IMR-90 (cell line): ENCODE measurements around the gene TMX1. TPM values are rescaled to one million over a fixed set of nuclear protein-coding genes. Genes with fewer than 3 reads are reported as not detected.

Experiments used
- ATAC-seq: fragments of 200-7000 bp; cut with Tn5 transposase; 2 replicates; pipeline ENCODE4 v1.9.1; 2020; ENCODE audit warnings: low read depth, mild to moderate bottlenecking, moderate library complexity
- BruUV-seq: library from RNA; stranded (reverse); fragments of 400-500 nt; replicated peaks from 2 replicates; lab custom pipeline; 2021; lab: Mats Ljungman, UMichigan
- CTCF ChIA-PET: fragments of 300-600 bp; formaldehyde crosslinking; extraction: SDS; loops from one replicate; lab custom pipeline; 2021; ENCODE audit warnings: antibody characterized with exemption; lab: Yijun Ruan, JAX
- POLR2A ChIA-PET: fragments of 300-600 bp; sonication (Branson Sonifier 250); formaldehyde crosslinking; loops from one replicate; lab custom pipeline; 2022; ENCODE audit warnings: antibody characterized with exemption; ENCODE audit not compliant: unreplicated experiment; lab: Charles Lee
- DNase-seq: peaks from one replicate; pipeline ENCODE4 v3.0.0; 2013
- H2AFZ ChIP-seq: replicated peaks from 2 replicates; pipeline ENCODE3; 2013; ENCODE audit warnings: low read length, mild to moderate bottlenecking; ENCODE audit not compliant: poor library complexity
- H2AK5ac ChIP-seq: 2 replicates; pipeline ENCODE4 v1.6.1; 2013; ENCODE audit warnings: low read depth, low read length, inconsistent platforms
- H2AK9ac ChIP-seq: replicated peaks from 2 replicates; pipeline ENCODE3; 2013; ENCODE audit warnings: mild to moderate bottlenecking, low read depth, low read length, moderate library complexity; ENCODE audit not compliant: poor library complexity
- H2BK120ac ChIP-seq: 2 replicates; pipeline ENCODE4 v1.6.1; 2013; ENCODE audit warnings: low read depth, low read length, inconsistent platforms
- H2BK15ac ChIP-seq: 3 replicates; pipeline ENCODE4 v1.6.1; 2013; ENCODE audit warnings: low read depth, low read length, inconsistent platforms
- H2BK20ac ChIP-seq: 2 replicates; pipeline ENCODE4 v1.6.1; 2013; ENCODE audit warnings: low read depth, mild to moderate bottlenecking, inconsistent platforms, low read length, moderate library complexity
- H2BK5ac ChIP-seq: 2 replicates; pipeline ENCODE4 v1.6.1; 2013; ENCODE audit warnings: mild to moderate bottlenecking, low read depth, low read length, inconsistent platforms; ENCODE audit not compliant: poor library complexity, severe bottlenecking
- H3K14ac ChIP-seq: replicated peaks from 2 replicates; pipeline ENCODE4 v1.6.1; 2013; ENCODE audit warnings: low read depth, low read length, inconsistent platforms
- H3K18ac ChIP-seq: 2 replicates; pipeline ENCODE4 v1.6.1; 2013; ENCODE audit warnings: low read depth, low read length, control low read depth
- H3K23ac ChIP-seq: 2 replicates; pipeline ENCODE4 v1.6.1; 2013; ENCODE audit warnings: low read depth, low read length, inconsistent platforms
- H3K27ac ChIP-seq: 2 replicates; pipeline ENCODE4 v1.5.1; 2013; ENCODE audit warnings: mild to moderate bottlenecking, control low read depth, low read length; ENCODE audit not compliant: insufficient read depth
- H3K27me3 ChIP-seq: 2 replicates; pipeline ENCODE4 v1.6.1; 2013; ENCODE audit warnings: low read length; ENCODE audit not compliant: control insufficient read depth, insufficient read depth
- H3K36me3 ChIP-seq: 2 replicates; pipeline ENCODE4 v1.6.1; 2013; ENCODE audit warnings: low read length, mixed read lengths; ENCODE audit not compliant: control insufficient read depth, insufficient read depth
- H3K4ac ChIP-seq: 2 replicates; pipeline ENCODE4 v1.6.1; 2013; ENCODE audit warnings: low read depth, low read length, inconsistent platforms
- H3K4me1 ChIP-seq: 2 replicates; pipeline ENCODE4 v1.6.1; 2013; ENCODE audit warnings: low read length, mixed read lengths; ENCODE audit not compliant: control insufficient read depth, insufficient read depth
- H3K4me2 ChIP-seq: 2 replicates; pipeline ENCODE4 v1.6.1; 2013; ENCODE audit warnings: low read depth, mild to moderate bottlenecking, control low read depth, low read length, moderate library complexity
- H3K4me3 ChIP-seq: 2 replicates; pipeline ENCODE4 v1.5.1; 2013; ENCODE audit warnings: low read depth, mild to moderate bottlenecking, control low read depth, low read length, moderate library complexity; ENCODE audit not compliant: insufficient read depth
- H3K56ac ChIP-seq: 2 replicates; pipeline ENCODE4 v1.6.1; 2013; ENCODE audit warnings: low read length, inconsistent platforms; ENCODE audit not compliant: insufficient read depth; ENCODE audit errors: extremely low read depth
- H3K79me1 ChIP-seq, 2 experiments: 2 replicates each; pipeline ENCODE4 v1.6.1; 2013; ENCODE audit warnings: low read length in 2 of 2, inconsistent platforms in 1 of 2, low read depth in 1 of 2
- H3K9ac ChIP-seq: 2 replicates; pipeline ENCODE4 v1.6.1; 2013; ENCODE audit warnings: low read depth, low read length, control low read depth
- H3K9me1 ChIP-seq: 2 replicates; pipeline ENCODE4 v1.6.1; 2013; ENCODE audit warnings: low read length, inconsistent platforms; ENCODE audit not compliant: insufficient read depth
- H3K9me3 ChIP-seq: 2 replicates; pipeline ENCODE4 v1.6.1; 2013; ENCODE audit warnings: low read length; ENCODE audit not compliant: control insufficient read depth, insufficient read depth
- H4K20me1 ChIP-seq: 2 replicates; pipeline ENCODE4 v1.6.1; 2013; ENCODE audit warnings: low read length, inconsistent platforms; ENCODE audit not compliant: insufficient read depth
- H4K5ac ChIP-seq: 2 replicates; pipeline ENCODE4 v1.6.1; 2013; ENCODE audit warnings: mild to moderate bottlenecking, low read depth, low read length, control low read depth
- H4K8ac ChIP-seq, 2 experiments: 2 replicates each; pipeline ENCODE4 v1.6.1; 2013; ENCODE audit warnings: low read depth in 2 of 2, low read length in 2 of 2, control low read depth in 1 of 2, inconsistent platforms in 1 of 2
- H4K91ac ChIP-seq: 2 replicates; pipeline ENCODE4 v1.6.1; 2013; ENCODE audit warnings: low read depth, low read length, inconsistent platforms; ENCODE audit not compliant: insufficient read depth
- BHLHE40 ChIP-seq: fragments of 150-350 bp; IDR thresholded peaks from 2 replicates; pipeline ENCODE4 v1.6.1; 2016; ENCODE audit warnings: mild to moderate bottlenecking, low read depth, low read length
- CEBPB ChIP-seq: IDR thresholded peaks from 2 replicates; pipeline ENCODE4 v1.6.1; 2012; ENCODE audit warnings: low read depth, low read length, improper control_type of control experiment
- CHD1 ChIP-seq: IDR thresholded peaks from 2 replicates; pipeline ENCODE4 v1.6.1; 2012; ENCODE audit warnings: low read depth, low read length, improper control_type of control experiment
- CTCF ChIP-seq: conservative IDR thresholded peaks from 2 replicates; pipeline ENCODE4 v1.5.1; 2012; ENCODE audit warnings: mild to moderate bottlenecking, low read depth, low read length, improper control_type of control experiment
- ELK1 ChIP-seq: fragments of 150-350 bp; IDR thresholded peaks from 2 replicates; pipeline ENCODE4 v1.6.1; 2016; ENCODE audit warnings: low read depth, mild to moderate bottlenecking, low read length, moderate library complexity, borderline replicate concordance
- FOS ChIP-seq: fragments of 150-350 bp; IDR thresholded peaks from 2 replicates; pipeline ENCODE4 v1.6.1; 2016; ENCODE audit warnings: low read depth, low read length
- MAFK ChIP-seq: IDR thresholded peaks from 2 replicates; pipeline ENCODE4 v1.6.1; 2012; ENCODE audit warnings: low read depth, low read length, improper control_type of control experiment
- MAZ ChIP-seq: IDR thresholded peaks from 2 replicates; pipeline ENCODE4 v1.6.1; 2012; ENCODE audit warnings: low read depth, mild to moderate bottlenecking, low read length, improper control_type of control experiment, moderate library complexity, borderline replicate concordance
- MXI1 ChIP-seq: IDR thresholded peaks from 2 replicates; pipeline ENCODE4 v1.6.1; 2012; ENCODE audit warnings: low read depth, mild to moderate bottlenecking, low read length, moderate library complexity, borderline replicate concordance
- NFE2L2 ChIP-seq: fragments of 150-350 bp; IDR thresholded peaks from 2 replicates; pipeline ENCODE4 v1.6.1; 2016; ENCODE audit warnings: low read depth, mild to moderate bottlenecking, low read length
- POLR2A ChIP-seq: IDR thresholded peaks from 2 replicates; pipeline ENCODE4 v1.6.1; 2012; ENCODE audit warnings: mild to moderate bottlenecking, low read depth, low read length
- RAD21 ChIP-seq: IDR thresholded peaks from 2 replicates; pipeline ENCODE4 v1.6.1; 2012; ENCODE audit warnings: low read length, improper control_type of control experiment
- RCOR1 ChIP-seq: IDR thresholded peaks from 2 replicates; pipeline ENCODE4 v1.6.1; 2012; ENCODE audit warnings: mild to moderate bottlenecking, low read length, improper control_type of control experiment; ENCODE audit not compliant: insufficient replicate concordance
- RFX5 ChIP-seq: IDR thresholded peaks from 2 replicates; pipeline ENCODE4 v1.8.0; 2012; ENCODE audit warnings: low read depth, mild to moderate bottlenecking, low read length, moderate library complexity
- SMC3 ChIP-seq: fragments of 150-350 bp; IDR thresholded peaks from 2 replicates; pipeline ENCODE4 v1.6.1; 2016; ENCODE audit warnings: low read depth, mild to moderate bottlenecking, antibody characterized with exemption, low read length, moderate library complexity
- USF2 ChIP-seq: fragments of 150-350 bp; IDR thresholded peaks from 2 replicates; pipeline ENCODE4 v1.6.1; 2017; ENCODE audit warnings: mild to moderate bottlenecking, antibody characterized with exemption, low read length, low read depth
- WGBS, 2 experiments: methylation state at CpG; one replicate each; pipeline versions ENCODE4 v1.1.5 to v1.1.7; 2013; ENCODE audit warnings: missing lambda C conversion rate in 2 of 2; ENCODE audit not compliant: insufficient read length in 1 of 2; ENCODE audit errors: extremely low coverage in 2 of 2; 5-methylcytosine and 5-hydroxymethylcytosine counted together
- dilution Hi-C: fragments of 300-500 bp; cut with HindIII; formaldehyde crosslinking; loops from one replicate; pipeline ENCODE4 v1.14.3; 2018; ENCODE audit warnings: low sequenced_read_pairs; ENCODE audit not compliant: unreplicated experiment
- in situ Hi-C: fragments of 300-500 bp; cut with MboI; formaldehyde crosslinking; loops from 3 replicates; pipeline ENCODE4 v1.14.3; 2019; ENCODE audit warnings: low sequenced_read_pairs, inconsistent platforms, mixed read lengths
- intact Hi-C: fragments of 100-400 bp; cut with micrococcal nuclease; formaldehyde crosslinking; loops from 2 replicates; pipeline ENCODE4 v1.10.0; 2022
- polyA plus RNA-seq, 3 experiments: library from polyadenylated mRNA; depleted of rRNA; stranded (reverse); fragments of >200 nt; gene quantifications; 2 replicates each; pipeline ENCODE4 v1.2.3, GENCODE V29; 2012; ENCODE audit warnings: low replicate concordance in 1 of 3
- total RNA-seq: library from RNA; depleted of rRNA; stranded (reverse); fragments of >200 nt; gene quantifications from 2 replicates; pipeline ENCODE4 v1.2.3, GENCODE V29; 2012

TMX1 gene
- total and polyA plus RNA-seq, 2 of the 4 experiments (the other 2 are of a cell fraction) = 15.3 to 24.7 TPM

- peak overlapping the region; percentile 76 for H2BK20ac ChIP-seq
- in situ Hi-C loops (loop anchor here (10.0 kb wide), 1 partner anchor 490 kb away; no protein-coding TSS in a partner anchor), intact Hi-C loops (loop anchor here (10.0 kb wide), 1 partner anchor 110 kb away; no protein-coding TSS in a partner anchor), dilution Hi-C loops (no loop called here)
- H2BK5ac ChIP-seq = peak overlapping the region; percentile 14
- ChIA-PET CTCF (no interaction called here), POLR2A (no interaction called here)
- H4K20me1 ChIP-seq = no peaks in the 10 kb centered on the region
- TF ChIP-seq CTCF = no peak
- no peak for TF ChIP-seq CHD1
- no peak for TF ChIP-seq FOS
- TF ChIP-seq BHLHE40 = no peak
- no peak for TF ChIP-seq USF2
- no peak for TF ChIP-seq POLR2A
- no peak for TF ChIP-seq MAFK
- no peak for TF ChIP-seq RCOR1
- no peak for TF ChIP-seq RFX5
- no peak for TF ChIP-seq NFE2L2
- no peak for TF ChIP-seq SMC3
- TF ChIP-seq MXI1 = no peak
- no peak for TF ChIP-seq ELK1
- TF ChIP-seq CEBPB = no peak
- TF ChIP-seq RAD21 = no peak
- TF ChIP-seq MAZ = no peak
- H3K79me1 ChIP-seq = peaks cover 0 to 5% of the 10 kb centered on the region in 2 experiments; a peak in 1 of 4 replicates
- H2BK15ac ChIP-seq = peak overlapping the region; percentile 23; the same call in 1 of the 3 replicates
- no peak overlapping the region for H3K4me2 ChIP-seq
- H3K27me3 ChIP-seq = no peaks in the 10 kb centered on the region
- peak overlapping the region; percentile 48 for H3K4ac ChIP-seq
- no peak overlapping the region for H3K9ac ChIP-seq
- no peak overlapping the region for H3K4me3 ChIP-seq
- peaks cover 16% of the 10 kb centered on the region; the same call in 1 of the 2 replicates for H3K9me1 ChIP-seq
- peaks cover 6% of the 10 kb centered on the region; the same call in 1 of the 2 replicates for H3K4me1 ChIP-seq
- H3K23ac ChIP-seq = peak overlapping the region; percentile 57; the same call in 1 of the 2 replicates
- peak overlapping the region; percentile 11 to 39; a peak in 3 of 4 replicates for H4K8ac ChIP-seq
- DNase-seq (no peak), ATAC-seq (no peak)
- no peak overlapping the region for H3K56ac ChIP-seq
- no peak overlapping the region for H3K27ac ChIP-seq
- H2AFZ ChIP-seq = no peak overlapping the region
- peak overlapping the region; percentile 62 for H2BK120ac ChIP-seq
- peak overlapping the region; percentile 71 for H2AK5ac ChIP-seq
- peak overlapping the region; percentile 61; the same call in 1 of the 2 replicates for H3K14ac ChIP-seq
- H2AK9ac ChIP-seq = no peak overlapping the region
- whole genome bisulfite sequencing, 2 experiments = no CpG with 5 or more reads among the region's 1 CpG
- no TSS peak for BruUV-seq
- H4K91ac ChIP-seq = peak overlapping the region; percentile 46
- H3K18ac ChIP-seq = peak overlapping the region; percentile 85; the same call in 1 of the 2 replicates
- H3K9me3 ChIP-seq = no peaks in the 10 kb centered on the region
- H4K5ac ChIP-seq = peak overlapping the region; percentile 39; the same call in 1 of the 2 replicates
- no peaks in the 10 kb centered on the region for H3K36me3 ChIP-seq
These were observed 45.1 kb downstream of the TMX1 start for GRCh38 chr14:51285120-51285519.
